Left lobe of liver (tissue), 2 donors: ENCODE results near the gene GCSAM. TPM values are rescaled to one million over a fixed set of nuclear protein-coding genes. Genes with fewer than 3 reads are reported as not detected.
"Not testable (repeated sequence)": the region's sequence is repeated elsewhere in the genome, so short reads cannot be mapped to it uniquely, and the experiment has no call there.

Experiments used
- ATAC-seq: fragments of 200-7000 bp; cut with Tn5 transposase; one replicate; pipeline ENCODE4 v1.9.1; 2020; ENCODE audit warnings: mild to moderate bottlenecking, moderate library complexity
- DNase-seq: peaks from one replicate; pipeline ENCODE4 v3.0.0-alpha.2; 2020; ENCODE audit warnings: low spot score
- total RNA-seq: library from RNA; stranded (reverse); gene quantifications from one replicate; pipeline ENCODE4 v1.2.1, GENCODE V29; 2021
- donor health status: DM: no; HTN: no; CAD: no; lungs with moderate emphysema.
- donor health status: DM: no; HTN: yes; CAD: no.

GCSAM gene
- total RNA-seq, 1 donor from 2014 or later: 0.18 TPM

GRCh38 chr3:112078125-112079083, 54.6 kb downstream of the GCSAM start:
- no peak for ATAC-seq
- no peak for DNase-seq

GRCh38 chr3:112074616-112075497, 58.2 kb downstream of the GCSAM start:
- ATAC-seq: peak; percentile 46
- no peak for DNase-seq

- DNase-seq: no peak
- no peak for ATAC-seq
Observed at GRCh38 chr3:112074006-112074405, 59.0 kb downstream of the GCSAM start.

- not testable (repeated sequence) for ATAC-seq, DNase-seq
Observed at GRCh38 chr3:112072387-112073060, 60.5 kb downstream of the GCSAM start.

Other genes with a start within 250 kb of the GCSAM start
- 26.6 TPM for gene ABHD10, start 154.2 kb downstream of the GCSAM start, total RNA-seq
- gene TAGLN3, start 134.3 kb downstream of the GCSAM start, total RNA-seq: not detected
- gene TMPRSS7, start 98.5 kb downstream of the GCSAM start, total RNA-seq: not detected
- gene C3orf52, start 46.9 kb downstream of the GCSAM start, total RNA-seq: 0.28 TPM
- gene SLC9C1, start 161.0 kb upstream of the GCSAM start, total RNA-seq: not detected
- 0.38 TPM for gene CD200, start 199.9 kb upstream of the GCSAM start, total RNA-seq